Neural progenitor cell (in vitro differentiated cells): ENCODE results near the gene MGMT. TPM values are rescaled to one million over a fixed set of nuclear protein-coding genes. Genes with fewer than 3 reads are reported as not detected.

Source experiments
- DNase-seq: peaks from one replicate; pipeline ENCODE4 v3.0.0-alpha.2; 2016; ENCODE audit warnings: low spot score
- H2AFZ ChIP-seq: fragments of 200-600 bp; sonication (generic); replicated peaks from 2 replicates; pipeline ENCODE4 v1.6.1; 2016; ENCODE audit warnings: antibody characterized with exemption
- H3F3A ChIP-seq: fragments of 200-600 bp; sonication (generic); 2 replicates; pipeline ENCODE4 v1.6.1; 2016; ENCODE audit warnings: antibody characterized with exemption, low read depth
- H3K27ac ChIP-seq: fragments of 200-600 bp; sonication (generic); 2 replicates; pipeline ENCODE4 v1.5.1; 2016; ENCODE audit warnings: mild to moderate bottlenecking
- H3K27me3 ChIP-seq: fragments of 200-600 bp; sonication (generic); 2 replicates; pipeline ENCODE4 v1.6.1; 2016; ENCODE audit warnings: mild to moderate bottlenecking, moderate library complexity
- H3K36me3 ChIP-seq: fragments of 200-600 bp; sonication (generic); 2 replicates; pipeline ENCODE4 v1.5.1; 2016
- H3K4me1 ChIP-seq: fragments of 200-600 bp; sonication (generic); 2 replicates; pipeline ENCODE4 v1.6.1; 2016; ENCODE audit warnings: mixed run types
- H3K4me2 ChIP-seq: fragments of 200-600 bp; sonication (generic); 2 replicates; pipeline ENCODE4 v1.6.1; 2016
- H3K4me3 ChIP-seq: fragments of 200-600 bp; sonication (generic); 2 replicates; pipeline ENCODE4 v1.5.1; 2016
- H3K79me2 ChIP-seq: fragments of 200-600 bp; sonication (generic); 2 replicates; pipeline ENCODE4 v1.6.1; 2016; ENCODE audit warnings: low read depth
- H3K9ac ChIP-seq: fragments of 200-600 bp; sonication (generic); 2 replicates; pipeline ENCODE4 v1.6.1; 2016
- H3K9me3 ChIP-seq: fragments of 200-600 bp; sonication (generic); 2 replicates; pipeline ENCODE4 v1.5.1; 2016; ENCODE audit warnings: low read depth
- H4K20me1 ChIP-seq: fragments of 200-600 bp; sonication (generic); 2 replicates; pipeline ENCODE4 v1.6.1; 2016; ENCODE audit warnings: low read depth
- H3K27ac Mint-ChIP-seq: 3 replicates; pipeline ENCODE4 v1.8.0; 2021; ENCODE audit warnings: mixed read lengths
- H3K27me3 Mint-ChIP-seq: 2 replicates; pipeline ENCODE4 v1.8.0; 2022; ENCODE audit warnings: low read depth, mild to moderate bottlenecking, inconsistent platforms, moderate library complexity, mixed read lengths; ENCODE audit not compliant: insufficient read depth
- H3K36me3 Mint-ChIP-seq: 3 replicates; pipeline ENCODE4 v1.8.0; 2021; ENCODE audit warnings: mixed read lengths
- H3K4me1 Mint-ChIP-seq: 3 replicates; pipeline ENCODE4 v1.8.0; 2021; ENCODE audit warnings: mixed read lengths
- H3K4me3 Mint-ChIP-seq: 3 replicates; pipeline ENCODE4 v1.8.0; 2021; ENCODE audit warnings: mild to moderate bottlenecking, moderate library complexity, mixed read lengths
- H3K9me3 Mint-ChIP-seq: 3 replicates; pipeline ENCODE4 v1.8.0; 2020; ENCODE audit warnings: mixed read lengths
- EZH2 ChIP-seq: fragments of 200-600 bp; sonication (generic); IDR thresholded peaks from 2 replicates; pipeline ENCODE4 v1.6.1; 2017; ENCODE audit warnings: antibody characterized with exemption, mild to moderate bottlenecking, moderate library complexity
- EZH2phosphoT487 ChIP-seq: fragments of 200-600 bp; sonication (generic); IDR thresholded peaks from 2 replicates; pipeline ENCODE4 v1.6.1; 2017; ENCODE audit warnings: antibody characterized with exemption
- total RNA-seq: library from RNA; depleted of rRNA; stranded (reverse); fragments of >200 nt; gene quantifications from 2 replicates; pipeline ENCODE4 v1.2.3, GENCODE V29; 2015; ENCODE audit warnings: low replicate concordance
- TF ChIP-seq, protein P1 (sequence below): fragments of 200-600 bp; sonication (generic); IDR thresholded peaks from 2 replicates; pipeline ENCODE4 v1.5.1; 2017; ENCODE audit warnings: antibody characterized with exemption, mild to moderate bottlenecking

MGMT gene
- total RNA-seq, 1 donor from 2014 or later, result 17.5 TPM

DNA sequence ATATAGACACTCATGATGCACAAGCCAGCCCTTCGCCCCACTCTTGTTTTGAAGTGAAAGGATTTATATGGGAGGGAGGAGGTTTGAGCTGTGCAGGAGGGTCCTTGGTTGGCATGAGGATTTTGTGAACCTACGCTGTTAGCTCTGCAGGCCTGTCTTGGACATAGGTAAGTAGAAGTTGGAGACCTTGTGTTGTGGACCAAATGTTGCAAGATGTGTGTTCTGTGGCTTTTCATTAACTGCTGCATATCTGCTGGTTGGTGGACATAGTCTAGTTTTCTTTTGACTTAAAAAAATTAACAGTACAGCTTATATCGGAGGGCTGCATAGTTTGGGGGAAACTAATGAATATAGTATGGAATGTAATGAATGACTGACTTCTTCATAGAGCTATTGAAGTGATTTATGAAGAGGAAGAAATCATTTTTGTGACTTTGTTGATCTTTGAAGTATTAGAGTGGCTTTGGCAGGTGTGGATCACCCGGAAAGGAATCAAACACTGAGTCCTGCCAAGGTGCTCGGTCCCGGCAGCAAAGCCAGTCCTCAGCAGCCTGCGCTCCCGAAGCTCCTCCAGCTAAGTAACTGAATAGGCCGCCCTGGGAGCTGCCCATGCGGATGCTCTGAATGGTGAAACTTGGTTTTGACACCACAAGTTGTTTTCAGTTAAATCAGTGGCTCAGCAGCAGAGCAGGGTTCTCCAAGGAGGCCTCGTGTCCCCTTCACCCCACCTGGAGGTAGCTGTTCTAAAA is 3.2 kb downstream of the MGMT start:
- H3K27ac ChIP-seq, result no peak overlapping the region
- peaks cover 6% of the 10 kb centered on the region for H3K4me1 Mint-ChIP-seq

GRCh38 chr10:129471447-129472175 is 4.6 kb downstream of the MGMT start:
- Histone ChIP-seq H3K4me1 (peaks cover 7% of the 10 kb centered on the region), H3F3A (no peaks in the 10 kb centered on the region), H3K79me2 (no peaks in the 10 kb centered on the region), H3K9ac (no peak overlapping the region), H3K36me3 (no peaks in the 10 kb centered on the region), H3K27ac (no peak overlapping the region), H3K4me3 (no peak overlapping the region), H3K4me2 (no peak overlapping the region), H3K27me3 (no peaks in the 10 kb centered on the region), H3K9me3 (no peaks in the 10 kb centered on the region), H4K20me1 (no peaks in the 10 kb centered on the region), H2AFZ (no peak overlapping the region)
- Mint-ChIP-seq H3K36me3 (peaks cover 19% of the 10 kb centered on the region), H3K4me1 (peaks cover 6% of the 10 kb centered on the region), H3K27me3 (peaks cover 5% of the 10 kb centered on the region), H3K4me3 (no peak overlapping the region), H3K9me3 (peaks cover 11% of the 10 kb centered on the region), H3K27ac (no peak overlapping the region)
- TF ChIP-seq EZH2 (no peak), EZH2phosphoT487 (no peak)
- TF ChIP-seq, protein P1, sequence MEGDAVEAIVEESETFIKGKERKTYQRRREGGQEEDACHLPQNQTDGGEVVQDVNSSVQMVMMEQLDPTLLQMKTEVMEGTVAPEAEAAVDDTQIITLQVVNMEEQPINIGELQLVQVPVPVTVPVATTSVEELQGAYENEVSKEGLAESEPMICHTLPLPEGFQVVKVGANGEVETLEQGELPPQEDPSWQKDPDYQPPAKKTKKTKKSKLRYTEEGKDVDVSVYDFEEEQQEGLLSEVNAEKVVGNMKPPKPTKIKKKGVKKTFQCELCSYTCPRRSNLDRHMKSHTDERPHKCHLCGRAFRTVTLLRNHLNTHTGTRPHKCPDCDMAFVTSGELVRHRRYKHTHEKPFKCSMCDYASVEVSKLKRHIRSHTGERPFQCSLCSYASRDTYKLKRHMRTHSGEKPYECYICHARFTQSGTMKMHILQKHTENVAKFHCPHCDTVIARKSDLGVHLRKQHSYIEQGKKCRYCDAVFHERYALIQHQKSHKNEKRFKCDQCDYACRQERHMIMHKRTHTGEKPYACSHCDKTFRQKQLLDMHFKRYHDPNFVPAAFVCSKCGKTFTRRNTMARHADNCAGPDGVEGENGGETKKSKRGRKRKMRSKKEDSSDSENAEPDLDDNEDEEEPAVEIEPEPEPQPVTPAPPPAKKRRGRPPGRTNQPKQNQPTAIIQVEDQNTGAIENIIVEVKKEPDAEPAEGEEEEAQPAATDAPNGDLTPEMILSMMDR, result no peak
- no peak for DNase-seq

More for the DNA sequence above, 3.2 kb downstream of the MGMT start:
- Mint-ChIP-seq H3K36me3 (peaks cover 19% of the 10 kb centered on the region), H3K27me3 (peaks cover 5% of the 10 kb centered on the region), H3K27ac (no peak overlapping the region), H3K4me3 (no peak overlapping the region), H3K9me3 (peaks cover 4% of the 10 kb centered on the region)
- peaks cover 7% of the 10 kb centered on the region for H3K4me1 ChIP-seq
- no peaks in the 10 kb centered on the region for H3K79me2 ChIP-seq
- no peak overlapping the region for H3K9ac ChIP-seq
- TF ChIP-seq, protein P1, result no peak
- TF ChIP-seq EZH2phosphoT487, result no peak
- TF ChIP-seq EZH2, result no peak
- H2AFZ ChIP-seq, result no peak overlapping the region
- no peaks in the 10 kb centered on the region for H3F3A ChIP-seq
- H3K4me2 ChIP-seq, result no peak overlapping the region
- H3K9me3 ChIP-seq, result no peaks in the 10 kb centered on the region
- DNase-seq, result no peak
- no peaks in the 10 kb centered on the region for H3K27me3 ChIP-seq
- no peaks in the 10 kb centered on the region for H3K36me3 ChIP-seq
- no peak overlapping the region for H3K4me3 ChIP-seq
- no peaks in the 10 kb centered on the region for H4K20me1 ChIP-seq

DNA sequence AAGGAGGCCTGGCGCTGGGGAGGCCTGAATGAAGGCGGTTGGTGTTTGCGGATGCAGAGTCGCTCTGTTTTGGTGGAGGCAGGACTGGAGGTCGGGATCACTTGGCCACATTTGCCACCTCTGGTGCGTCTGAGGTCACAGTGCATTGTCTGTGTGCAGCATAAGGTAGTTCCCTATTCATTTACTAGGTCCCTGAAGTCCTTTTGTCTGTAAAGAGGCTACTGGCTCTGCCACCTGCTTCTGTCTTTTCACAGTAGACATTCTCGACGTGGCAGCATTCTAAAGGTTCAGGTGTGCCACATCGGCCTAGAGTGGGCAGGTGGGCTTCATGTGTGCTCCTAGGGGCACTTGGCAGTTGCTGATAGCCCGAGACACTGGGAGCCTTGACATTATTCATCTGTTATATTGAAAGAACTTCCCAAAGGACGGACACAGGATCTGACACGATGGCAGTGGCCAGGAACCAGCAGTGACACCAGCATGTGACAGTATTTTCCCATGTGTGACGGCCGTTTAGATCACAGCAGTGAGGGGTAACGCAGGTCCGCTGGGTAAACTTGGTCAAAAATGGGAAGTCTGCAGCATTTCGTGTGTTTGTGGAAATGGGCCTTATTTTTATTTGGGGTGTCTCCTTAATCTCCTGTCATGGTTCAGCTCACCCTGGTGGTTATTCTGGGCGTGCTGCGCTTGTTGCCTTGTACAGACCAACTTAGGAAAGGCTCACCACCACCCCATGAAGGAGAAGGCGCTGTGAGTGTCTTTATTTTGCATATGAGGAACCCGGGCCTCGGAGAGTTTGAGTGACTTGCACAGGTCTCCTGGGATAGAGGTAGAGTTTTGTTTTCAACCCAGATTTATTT is 5.9 kb downstream of the MGMT start:
- no peak overlapping the region for H2AFZ ChIP-seq
- H3K9ac ChIP-seq, result no peak overlapping the region
- no peak overlapping the region for H3K4me3 ChIP-seq
- no peaks in the 10 kb centered on the region for H3K27me3 ChIP-seq
- no peaks in the 10 kb centered on the region for H3K36me3 ChIP-seq
- no peaks in the 10 kb centered on the region for H3F3A ChIP-seq
- H3K27ac ChIP-seq, result no peak overlapping the region
- H4K20me1 ChIP-seq, result no peaks in the 10 kb centered on the region
- H3K9me3 ChIP-seq, result no peaks in the 10 kb centered on the region
- no peak overlapping the region for H3K27ac Mint-ChIP-seq
- no peak overlapping the region for H3K4me2 ChIP-seq
- peaks cover 19% of the 10 kb centered on the region for H3K36me3 Mint-ChIP-seq
- TF ChIP-seq, protein P1, result no peak
- TF ChIP-seq EZH2 (no peak), EZH2phosphoT487 (no peak)
- H3K4me1 Mint-ChIP-seq, result peaks cover 1% of the 10 kb centered on the region
- no peaks in the 10 kb centered on the region for H3K4me1 ChIP-seq
- peaks cover 17% of the 10 kb centered on the region for H3K9me3 Mint-ChIP-seq
- H3K4me3 Mint-ChIP-seq, result no peak overlapping the region
- H3K79me2 ChIP-seq, result no peaks in the 10 kb centered on the region
- H3K27me3 Mint-ChIP-seq, result peaks cover 5% of the 10 kb centered on the region
- DNase-seq, result no peak
